AML-193 (cell line): ENCODE results near the gene NME1.
"Not testable (repeated sequence)": the region's sequence is repeated elsewhere in the genome, so short reads cannot be mapped to it uniquely, and the experiment has no call there.

ENCODE experiments used
- DNase-seq, 2 experiments: peaks; one replicate each; lab custom pipeline; 2025; lab: John Stamatoyannopoulos, UW

Gene NME1

GRCh38 chr17:51144266-51145022 lies 8.9 kb upstream of the NME1 start:
- no peak for DNase-seq

GRCh38 chr17:51147650-51148049 lies 5.7 kb upstream of the NME1 start:
- no peak for DNase-seq

- DNase-seq = no peak
Measured at GRCh38 chr17:51149163-51149562, 4.2 kb upstream of the NME1 start.

GRCh38 chr17:51150932-51151331 lies 2.4 kb upstream of the NME1 start:
- DNase-seq = no peak

- peak; percentile 51 to 55 for DNase-seq
Measured at GRCh38 chr17:51152766-51153209, 571 bp upstream of the NME1 start.

- DNase-seq = peak; percentile 12 to 40
Measured at GRCh38 chr17:51154176-51154575, 817 bp downstream of the NME1 start.

GRCh38 chr17:51155416-51155815 lies 2.1 kb downstream of the NME1 start:
- no peak for DNase-seq

DNA sequence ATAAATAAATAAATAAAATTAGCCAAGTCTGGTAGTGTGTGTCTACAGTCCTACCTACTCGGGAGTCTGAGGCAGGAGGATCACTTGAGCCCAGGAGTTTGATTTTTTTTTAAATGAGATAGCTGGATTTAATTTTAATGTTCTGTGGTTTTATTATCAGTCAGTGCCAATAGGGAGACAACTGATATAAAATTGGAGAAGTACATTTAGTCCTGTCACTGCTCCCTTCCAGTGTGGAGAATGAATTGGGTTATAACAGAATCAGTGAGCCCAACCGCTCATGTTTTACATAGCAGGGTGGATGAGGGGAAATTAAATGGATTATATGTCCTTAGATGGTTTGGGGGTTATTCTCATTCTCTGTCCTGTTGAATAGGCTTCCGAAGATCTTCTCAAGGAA lies 6.2 kb downstream of the NME1 start:
- DNase-seq = no peak

- DNase-seq = no peak
Measured at GRCh38 chr17:51161541-51161940, 8.2 kb downstream of the NME1 start.

DNA sequence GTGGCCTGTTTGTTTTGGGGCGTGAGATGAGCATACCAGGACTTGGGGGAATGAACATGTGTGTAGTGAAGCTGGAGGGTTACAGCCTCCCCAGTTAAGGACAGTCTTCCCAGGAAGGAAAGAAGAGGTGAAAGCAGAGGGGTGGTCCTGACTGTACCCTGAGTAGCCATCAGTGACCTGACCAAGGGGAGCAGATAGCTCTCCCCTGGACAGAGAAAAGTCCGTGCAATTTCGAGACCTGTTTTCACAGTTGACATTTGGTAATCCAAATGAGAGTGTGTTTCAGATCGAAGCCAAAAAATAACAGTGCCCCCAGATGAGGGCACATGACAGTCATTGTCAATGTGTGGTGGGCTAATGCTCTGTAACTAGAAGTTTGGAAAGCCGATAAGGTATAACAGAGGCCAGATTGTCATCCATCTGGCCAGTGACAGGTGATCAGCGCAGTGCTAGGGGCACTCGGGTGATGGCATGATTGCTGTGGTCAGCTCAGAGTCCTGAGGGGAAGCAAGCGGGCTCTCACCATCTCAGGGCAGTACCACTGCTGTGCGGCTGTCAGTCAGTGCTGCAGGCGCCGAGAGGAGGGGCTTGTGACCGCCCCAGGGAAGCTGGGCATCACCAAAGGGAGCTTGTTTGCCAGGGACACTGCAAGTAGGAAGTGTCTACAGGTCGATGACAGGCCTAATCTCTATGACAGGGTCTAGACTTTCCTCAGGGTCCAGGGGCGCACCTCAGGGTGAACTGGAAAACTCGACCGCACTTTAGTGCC lies 11.7 kb downstream of the NME1 start:
- no peak for DNase-seq

- DNase-seq = peak; percentile 62 to 82
Measured at GRCh38 chr17:51165680-51166197, 12.4 kb downstream of the NME1 start.

DNA sequence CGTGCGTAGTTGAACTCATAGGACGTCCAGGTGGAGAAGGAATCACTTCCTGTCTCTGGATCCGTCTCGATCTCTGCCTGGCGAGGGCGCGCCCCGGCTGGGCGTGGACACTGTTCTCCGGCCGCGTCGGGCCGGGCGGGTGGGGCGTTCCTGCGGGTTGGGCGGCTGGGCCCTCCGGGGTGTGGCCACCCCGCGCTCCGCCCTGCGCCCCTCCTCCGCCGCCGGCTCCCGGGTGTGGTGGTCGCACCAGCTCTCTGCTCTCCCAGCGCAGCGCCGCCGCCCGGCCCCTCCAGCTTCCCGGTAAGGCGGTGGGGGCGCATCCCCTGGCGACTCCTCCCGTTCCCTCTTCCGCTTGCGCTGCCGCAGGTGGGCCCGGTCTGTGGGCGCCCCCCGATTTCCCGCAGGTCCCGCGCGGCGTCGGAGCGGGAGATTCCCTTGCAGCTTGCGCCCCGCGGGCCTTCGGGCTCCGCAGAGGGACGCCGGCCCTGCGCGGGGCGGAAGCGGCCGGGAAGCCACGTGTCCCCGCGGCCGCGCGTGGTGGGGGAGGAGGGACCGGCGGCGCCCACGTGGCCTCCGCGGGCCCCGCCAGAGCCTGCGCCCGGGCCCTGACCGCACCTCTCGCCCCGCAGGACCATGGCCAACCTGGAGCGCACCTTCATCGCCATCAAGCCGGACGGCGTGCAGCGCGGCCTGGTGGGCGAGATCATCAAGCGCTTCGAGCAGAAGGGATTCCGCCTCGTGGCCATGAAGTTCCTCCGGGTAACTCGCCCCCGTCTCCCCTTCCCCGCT lies 13.0 kb downstream of the NME1 start, which contains the start of gene NME2:
NME2 (plus strand) TSS at position 214 of the 789 bp plus-strand sequence; CDS start at position 634, 420 bp downstream.
- DNase-seq = peak; percentile 72 to 82

- peak; percentile 57 to 58 for DNase-seq
Measured at GRCh38 chr17:51166987-51167931, 13.9 kb downstream of the NME1 start.

DNA sequence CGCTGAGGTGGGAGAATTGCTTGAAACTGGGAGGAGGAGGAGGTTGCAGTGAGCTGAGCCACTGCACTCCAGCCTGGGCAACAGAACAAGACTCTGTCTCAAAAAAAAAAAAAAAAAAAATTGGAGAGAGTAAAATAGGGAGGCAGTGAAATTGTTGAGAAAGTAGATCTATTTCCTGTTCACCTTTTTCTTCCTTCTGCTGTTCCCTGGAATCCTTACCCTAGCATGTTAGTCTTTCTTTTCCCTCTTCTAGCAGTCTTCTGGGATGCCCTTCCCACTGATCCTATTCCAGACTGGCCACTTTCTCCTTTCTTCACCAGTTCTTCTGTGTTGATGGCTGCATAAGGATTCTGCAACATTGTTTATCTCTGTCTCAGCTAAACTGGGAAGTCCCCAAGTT lies 16.0 kb downstream of the NME1 start:
- DNase-seq = no peak

- DNase-seq = no peak
Measured at GRCh38 chr17:51170736-51171135, 17.4 kb downstream of the NME1 start.

- not testable (repeated sequence) for DNase-seq
Measured at GRCh38 chr17:51172030-51172429, 18.7 kb downstream of the NME1 start.

- DNase-seq = no peak
Measured at GRCh38 chr17:51180486-51180885, 27.1 kb downstream of the NME1 start.

GRCh38 chr17:51184124-51184523 lies 30.8 kb downstream of the NME1 start:
- no peak for DNase-seq

- no peak for DNase-seq
Measured at GRCh38 chr17:51185763-51186332, 32.5 kb downstream of the NME1 start.

DNA sequence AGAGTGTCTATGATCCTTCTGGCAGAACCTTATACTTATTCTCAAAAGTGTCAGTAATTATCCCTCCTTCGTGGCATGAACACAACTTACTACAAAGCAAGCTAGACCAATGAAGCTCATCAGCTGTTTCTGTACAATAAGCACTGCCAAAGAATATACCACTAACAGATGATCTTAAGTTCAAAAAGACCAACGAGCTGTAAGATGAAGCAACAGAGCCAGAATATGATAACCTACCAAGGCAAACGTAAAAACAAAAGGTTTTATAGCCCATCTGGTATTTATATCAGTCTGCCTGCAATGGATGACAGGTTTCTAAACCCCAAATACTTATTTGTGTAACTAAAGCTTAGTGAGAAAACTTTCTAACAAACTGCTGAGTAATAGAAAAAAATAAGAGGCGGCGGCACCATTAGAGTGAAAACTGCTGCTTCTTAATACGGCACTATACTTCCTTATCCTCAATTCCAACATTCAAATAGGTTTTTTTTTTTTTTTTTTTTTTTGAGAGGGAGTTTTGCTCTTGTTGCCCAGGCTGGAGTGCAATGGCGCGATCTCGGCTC lies 35.0 kb downstream of the NME1 start:
- no peak for DNase-seq
